GOT3 (cell line): ENCODE measurements around the gene TBC1D2B.
A peak's percentile ranks its signal among the peaks of the same experiment; 100 is the strongest.
"Not testable (repeated sequence)": the region's sequence is repeated elsewhere in the genome, so short reads cannot be mapped to it uniquely, and the experiment has no call there.

Source experiments
- DNase-seq: peaks from one replicate; lab custom pipeline; 2025; ENCODE audit warnings: mixed read lengths; lab: John Stamatoyannopoulos, UW

TBC1D2B gene

GRCh38 chr15:78001656-78002055, 75.9 kb downstream of the TBC1D2B start:
- DNase-seq = no peak

GRCh38 chr15:78000927-78001249, 76.6 kb downstream of the TBC1D2B start:
- no peak for DNase-seq

- DNase-seq = no peak
These were observed 77.2 kb downstream of the TBC1D2B start for GRCh38 chr15:78000091-78000926.

DNA sequence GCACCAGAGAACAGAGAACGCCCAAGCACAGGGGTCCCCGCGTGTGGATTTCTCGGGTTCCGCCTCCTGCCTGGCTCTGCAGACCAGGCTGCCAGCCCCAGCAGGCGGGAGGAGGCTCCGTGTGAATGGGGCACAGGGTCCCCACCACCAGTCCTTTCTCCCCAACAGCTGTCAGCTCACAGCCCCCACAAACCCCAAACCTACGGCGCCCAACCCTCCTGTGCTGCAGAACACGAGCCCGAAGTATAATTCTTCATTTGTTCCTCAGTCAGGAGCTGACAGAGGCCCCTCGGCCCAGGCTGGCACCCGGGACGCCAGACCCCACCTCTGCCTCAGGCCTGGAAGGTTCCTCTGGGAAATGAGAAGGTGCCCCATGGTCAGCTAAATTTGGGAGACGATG, 78.0 kb downstream of the TBC1D2B start:
- no peak for DNase-seq

DNA sequence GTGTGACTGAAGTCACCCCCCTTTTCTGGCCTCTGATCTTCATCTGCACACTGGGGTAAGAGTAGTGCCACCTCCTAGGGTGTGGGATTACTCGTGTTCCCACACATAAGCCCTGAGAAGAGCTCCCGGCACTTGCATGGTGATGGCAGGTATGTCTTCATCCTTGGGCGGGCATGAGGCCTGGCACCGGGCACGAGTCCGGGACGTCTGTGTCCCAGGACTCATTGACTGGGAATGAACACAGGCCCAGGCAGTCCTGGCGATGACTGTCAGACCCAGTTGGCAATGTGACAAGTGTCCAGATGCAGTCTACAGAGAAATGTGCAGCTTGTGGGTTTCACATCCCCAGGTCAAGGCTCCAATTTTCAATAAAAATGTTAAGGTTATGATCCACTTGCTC, 78.9 kb downstream of the TBC1D2B start:
- no peak for DNase-seq

- DNase-seq = not testable (repeated sequence)
These were observed 79.6 kb downstream of the TBC1D2B start for GRCh38 chr15:77997761-77998554.

DNA sequence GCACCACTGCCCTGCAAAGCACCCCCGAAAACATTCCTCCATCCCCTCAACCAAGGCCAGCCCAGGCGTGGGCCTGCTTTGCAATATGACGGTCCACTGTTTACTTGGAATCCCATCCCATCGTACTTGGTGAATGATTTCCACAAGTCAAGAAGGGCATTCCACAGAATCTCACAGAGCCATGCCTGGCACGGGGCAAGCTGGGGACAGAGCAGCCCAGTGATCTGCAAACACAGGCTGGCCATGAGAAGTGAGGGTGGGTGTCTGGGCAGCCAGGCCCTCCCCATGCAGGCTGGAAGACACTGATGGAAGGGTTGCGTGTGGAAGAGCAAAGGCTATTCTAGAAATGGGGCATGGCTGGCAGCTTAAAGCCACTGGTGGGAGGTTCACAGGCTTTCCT, 80.3 kb downstream of the TBC1D2B start:
- DNase-seq = not testable (repeated sequence)

DNA sequence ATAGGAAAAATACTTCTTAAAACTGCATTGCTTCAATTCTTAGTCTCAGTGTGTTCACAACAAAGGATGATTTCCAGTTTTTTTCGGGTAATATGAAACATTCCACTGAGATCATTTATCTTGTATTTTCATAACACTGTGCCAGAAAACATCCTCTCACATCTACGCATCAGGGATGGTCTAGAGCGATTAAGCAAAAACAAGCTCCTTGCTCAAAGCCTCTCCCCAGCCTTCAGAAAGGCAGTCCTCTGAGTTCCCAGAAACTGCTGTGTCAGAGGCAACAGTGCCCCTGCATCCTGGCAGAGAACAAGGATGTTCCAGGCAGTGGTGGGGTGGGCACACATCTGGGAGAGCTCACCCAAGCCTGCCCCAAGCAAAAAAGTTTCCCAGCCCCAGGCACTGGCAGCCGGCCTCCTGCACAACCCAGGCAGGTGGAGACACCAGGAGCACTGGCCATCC, 80.8 kb downstream of the TBC1D2B start:
- not testable (repeated sequence) for DNase-seq

GRCh38 chr15:77996226-77996625, 81.3 kb downstream of the TBC1D2B start:
- DNase-seq = not testable (repeated sequence)

DNA sequence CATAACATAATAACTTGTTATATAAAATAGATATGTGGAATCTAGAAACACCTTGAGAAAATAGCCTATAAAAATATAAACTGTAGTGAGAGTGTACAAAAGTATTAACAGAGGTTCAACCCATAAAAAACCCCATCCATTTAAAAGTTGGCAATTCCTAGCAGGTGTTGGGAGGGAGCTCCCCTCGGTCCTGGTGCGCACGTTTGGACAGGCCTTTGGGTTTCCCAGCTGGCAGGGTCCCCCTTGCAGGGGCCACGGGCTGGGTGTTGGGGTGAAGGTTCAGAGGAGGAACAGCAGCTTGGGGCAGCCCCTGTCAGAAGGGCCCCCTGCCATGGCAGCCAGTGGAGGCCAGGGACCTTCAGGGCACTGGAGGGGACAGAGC, 82.0 kb downstream of the TBC1D2B start:
- not testable (repeated sequence) for DNase-seq

DNA sequence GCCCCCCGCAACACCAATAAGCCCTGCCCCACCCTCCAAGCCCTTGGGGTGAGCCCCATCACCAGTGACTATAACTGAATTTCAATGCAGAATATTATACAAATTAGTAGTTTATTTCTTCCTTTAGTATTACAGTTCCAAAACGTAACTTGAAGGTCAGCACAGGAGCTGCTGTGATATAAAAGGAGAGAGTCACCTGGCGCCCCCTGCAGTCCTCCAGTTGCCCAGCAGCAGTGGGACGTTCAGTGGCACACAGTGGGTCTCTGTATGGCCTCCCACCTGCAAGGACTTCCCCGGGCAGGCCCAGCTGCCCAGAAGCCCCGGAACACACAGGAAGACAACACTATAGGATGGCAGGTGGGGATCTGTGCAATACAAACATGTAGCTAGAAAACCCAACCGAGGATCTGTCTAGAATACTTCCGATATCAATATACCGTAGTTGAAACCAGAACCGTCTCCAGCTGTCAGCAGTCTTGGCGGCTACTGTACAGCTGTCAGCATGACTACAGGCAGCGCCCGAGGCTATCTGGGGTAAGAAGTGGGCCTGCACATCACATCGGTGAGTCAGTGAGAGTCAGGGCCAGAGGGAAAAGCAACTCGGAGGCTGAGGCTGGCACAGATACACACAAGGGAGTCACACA, 82.5 kb downstream of the TBC1D2B start:
- peak; percentile 34 for DNase-seq

- DNase-seq = peak; percentile 87
These were observed 83.4 kb downstream of the TBC1D2B start for GRCh38 chr15:77993970-77994693.

- DNase-seq = no peak
These were observed 84.1 kb downstream of the TBC1D2B start for GRCh38 chr15:77993374-77993911.

GRCh38 chr15:77992356-77993222, 84.9 kb downstream of the TBC1D2B start:
- no peak for DNase-seq

- not testable (repeated sequence) for DNase-seq
These were observed 85.8 kb downstream of the TBC1D2B start for GRCh38 chr15:77991658-77992201.

- no peak for DNase-seq
These were observed 86.5 kb downstream of the TBC1D2B start for GRCh38 chr15:77991029-77991406.

- DNase-seq = no peak
These were observed 88.0 kb downstream of the TBC1D2B start for GRCh38 chr15:77989296-77990143.

DNA sequence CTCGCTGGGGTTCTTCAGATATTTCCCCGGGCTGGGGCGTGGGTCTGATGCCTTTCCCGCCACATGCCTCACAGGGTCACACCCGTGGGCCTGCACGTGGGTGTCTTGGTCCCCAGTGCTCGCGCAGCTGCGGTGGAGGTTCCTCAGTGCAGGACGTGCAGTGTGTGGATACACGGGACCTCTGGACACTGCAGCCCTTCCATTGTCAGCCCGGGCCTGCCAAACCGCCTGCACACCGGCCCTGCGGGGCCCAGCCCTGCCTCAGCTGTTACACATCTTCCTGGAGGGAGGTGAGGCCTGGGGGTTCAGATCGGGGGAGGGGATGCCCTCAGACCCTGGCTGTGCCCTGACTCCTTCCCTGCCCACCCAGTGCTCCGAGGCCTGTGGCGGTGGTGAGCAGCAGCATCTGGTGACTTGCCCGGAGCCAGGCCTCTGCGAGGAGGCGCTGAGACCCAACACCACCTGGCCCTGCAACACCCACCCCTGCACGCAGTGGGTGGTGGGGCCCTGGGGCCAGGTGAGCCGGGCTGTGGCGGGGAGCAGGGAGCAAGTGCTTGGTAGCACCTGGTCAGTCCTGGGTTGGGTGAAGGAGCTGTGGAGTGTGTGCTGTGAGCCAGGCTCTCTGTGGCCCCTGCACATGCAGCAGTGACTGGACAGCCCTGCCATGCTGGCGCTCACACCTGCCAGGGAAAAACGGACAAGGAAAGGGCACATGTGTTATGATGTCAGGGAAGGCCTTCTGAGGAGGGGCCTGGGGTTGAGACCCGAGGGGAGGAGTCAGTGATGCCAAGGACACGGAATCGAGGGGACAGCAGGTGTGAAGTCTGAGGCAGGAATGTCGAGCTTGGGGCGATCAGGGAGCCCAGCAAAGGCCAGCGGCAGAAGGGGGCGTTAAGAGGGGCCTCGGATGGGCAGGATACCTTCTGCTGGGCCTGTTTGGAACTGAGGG, 88.9 kb downstream of the TBC1D2B start:
- DNase-seq = no peak
